Rectal smooth muscle tissue (tissue), 1 donor: ENCODE results near the gene PSMD13.
"Not testable (repeated sequence)": the region's sequence is repeated elsewhere in the genome, so short reads cannot be mapped to it uniquely, and the experiment has no call there.

ENCODE experiments used
- H3K27ac ChIP-seq: one replicate; pipeline ENCODE4 v1.7.0; 2013; ENCODE audit warnings: low read depth, low read length, inconsistent platforms
- H3K27me3 ChIP-seq: one replicate; pipeline ENCODE4 v1.7.0; 2013; ENCODE audit warnings: low read length; ENCODE audit not compliant: control insufficient read depth, insufficient read depth
- H3K36me3 ChIP-seq: one replicate; pipeline ENCODE4 v1.7.0; 2013; ENCODE audit warnings: low read length; ENCODE audit not compliant: control insufficient read depth, insufficient read depth
- H3K4me1 ChIP-seq: one replicate; pipeline ENCODE4 v1.7.0; 2013; ENCODE audit warnings: low read length; ENCODE audit not compliant: control insufficient read depth, insufficient read depth
- H3K4me3 ChIP-seq: one replicate; pipeline ENCODE4 v1.7.0; 2013; ENCODE audit warnings: low read length
- H3K9ac ChIP-seq: one replicate; pipeline ENCODE4 v1.7.0; 2013; ENCODE audit warnings: low read length

The PSMD13 gene

DNA sequence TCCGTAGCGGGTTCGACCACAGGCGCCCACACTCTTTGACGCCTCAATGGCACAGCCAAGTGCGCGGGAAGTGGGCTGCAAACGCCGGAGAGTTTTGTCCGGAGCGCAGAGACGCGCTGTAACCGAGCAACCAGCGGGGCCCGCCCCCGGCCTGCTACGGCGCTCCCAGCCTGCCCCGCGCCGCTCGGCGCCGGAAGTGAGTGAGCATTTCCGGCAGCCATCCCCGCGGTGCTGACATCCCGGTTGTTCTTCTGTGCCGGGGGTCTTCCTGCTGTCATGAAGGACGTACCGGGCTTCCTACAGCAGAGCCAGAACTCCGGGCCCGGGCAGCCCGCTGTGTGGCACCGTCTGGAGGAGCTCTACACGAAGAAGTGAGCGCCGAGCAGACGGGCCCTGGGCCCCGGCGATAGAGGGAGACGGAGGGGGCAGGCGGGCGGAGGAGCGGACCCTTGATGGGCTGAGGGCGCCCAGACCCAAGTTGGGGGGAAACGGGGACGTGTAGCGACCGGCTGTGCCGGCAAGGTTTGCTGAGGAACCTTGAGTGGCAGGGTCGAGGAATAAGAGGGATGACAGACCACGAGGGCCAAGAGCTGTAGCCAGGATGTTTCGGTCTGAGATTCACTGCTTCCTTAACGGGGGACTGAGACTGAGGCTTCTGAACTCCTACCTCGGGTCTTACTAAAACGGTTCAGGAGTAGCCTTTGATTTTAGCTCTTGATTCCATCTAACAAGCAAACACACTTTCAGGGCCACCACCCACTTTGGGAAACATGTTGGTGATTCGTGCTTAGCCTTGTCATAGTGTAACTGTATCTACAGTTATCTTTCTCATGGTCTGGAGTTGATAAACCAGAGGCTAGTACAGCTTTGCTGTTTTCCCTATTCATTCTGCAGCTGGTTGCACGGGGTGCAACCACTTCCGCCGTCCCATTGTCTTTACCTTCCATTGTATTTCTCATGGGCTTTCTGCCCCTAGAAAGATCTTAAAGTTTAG is at the start of gene PSMD13:
PSMD13 (plus strand) TSS at position 203 of the 994 bp plus-strand sequence; CDS start at position 277, 74 bp downstream.
- Histone ChIP-seq H3K27ac (peak within 1 kb of the TSS; percentile 97), H3K4me1 (peaks cover 8% of the 10 kb centered on the region), H3K9ac (peak within 1 kb of the TSS; percentile 88), H3K36me3 (peaks cover 15% of the 10 kb centered on the region), H3K4me3 (peak within 1 kb of the TSS; percentile 98), H3K27me3 (no peaks in the 10 kb centered on the region)

DNA sequence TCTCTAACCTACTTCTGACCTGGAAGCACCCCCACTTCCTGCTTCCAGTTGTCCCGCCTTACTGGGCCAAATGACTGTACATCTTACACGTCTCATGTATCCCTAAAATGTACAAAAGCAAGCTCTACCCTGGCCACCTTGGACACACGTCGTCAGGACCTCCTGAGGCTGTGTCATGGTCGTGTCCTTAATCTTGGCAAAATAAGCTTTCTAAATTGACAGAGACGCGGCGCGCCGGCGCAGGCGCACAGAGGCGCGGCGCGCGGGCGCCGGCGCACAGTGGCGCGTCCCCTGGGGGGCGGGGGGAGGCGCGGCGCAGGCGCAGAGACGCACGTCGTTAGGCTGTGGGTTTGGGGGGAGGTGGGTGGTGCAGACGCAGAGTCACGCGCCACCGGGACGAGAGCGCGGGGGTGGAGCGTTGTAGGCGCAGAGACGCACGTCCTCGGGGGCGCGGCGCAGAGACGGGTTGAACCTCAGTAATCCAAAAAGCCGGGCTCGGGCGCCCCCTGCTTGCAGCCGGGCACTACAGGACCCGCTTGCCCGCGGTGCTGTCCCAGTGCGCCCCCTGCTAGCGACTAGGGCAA is 47.5 kb upstream of the PSMD13 start:
- H3K4me1 ChIP-seq, H3K9ac ChIP-seq, H3K36me3 ChIP-seq, H3K4me3 ChIP-seq, H3K27ac ChIP-seq, H3K27me3 ChIP-seq: not testable (repeated sequence)

DNA sequence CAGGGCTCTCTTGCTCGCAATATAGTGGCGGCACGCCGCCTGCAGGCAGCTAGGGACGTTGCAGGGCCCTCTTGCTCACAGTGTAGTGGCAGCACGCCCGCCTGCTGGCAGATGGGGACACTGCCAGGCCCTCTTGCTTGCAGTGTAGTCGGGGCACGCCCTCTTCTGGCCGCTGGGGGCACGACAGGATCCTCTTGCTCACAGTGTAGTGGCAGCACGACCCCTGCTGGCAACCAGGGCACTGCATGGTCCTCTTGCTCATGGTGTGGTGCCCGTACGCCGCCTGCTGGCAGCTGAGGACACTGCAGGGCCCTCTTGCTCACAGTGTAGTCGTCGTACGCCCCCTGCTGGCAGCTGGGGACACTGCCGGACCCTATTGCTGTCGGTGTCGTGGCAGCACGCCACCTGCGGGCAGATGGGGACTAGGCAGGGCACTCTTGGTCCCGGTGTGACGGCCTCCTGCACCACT is 46.9 kb upstream of the PSMD13 start:
- H3K27ac ChIP-seq, H3K9ac ChIP-seq, H3K36me3 ChIP-seq, H3K27me3 ChIP-seq, H3K4me1 ChIP-seq, H3K4me3 ChIP-seq: not testable (repeated sequence)

DNA sequence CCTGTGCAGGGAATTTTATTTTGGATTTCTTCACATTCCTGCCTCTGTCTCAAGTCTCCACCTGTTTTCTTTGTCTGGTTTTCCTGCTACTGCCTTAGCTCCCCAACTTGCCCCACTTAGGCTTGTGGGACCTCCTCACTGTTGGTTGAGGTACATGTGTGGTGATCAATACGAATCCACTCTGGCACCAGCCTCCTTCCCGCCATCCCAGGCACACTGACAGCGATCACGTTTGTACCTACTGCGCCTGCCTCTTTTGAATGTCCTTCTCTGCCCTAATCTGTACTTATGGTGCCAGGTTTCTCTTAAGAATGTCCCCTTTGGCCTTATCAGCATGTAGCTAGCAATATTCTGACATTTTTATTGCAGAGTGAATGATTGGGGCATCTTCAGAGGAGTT is 46.2 kb upstream of the PSMD13 start:
- H3K4me1 ChIP-seq, H3K4me3 ChIP-seq, H3K27me3 ChIP-seq, H3K27ac ChIP-seq, H3K36me3 ChIP-seq, H3K9ac ChIP-seq: not testable (repeated sequence)

DNA sequence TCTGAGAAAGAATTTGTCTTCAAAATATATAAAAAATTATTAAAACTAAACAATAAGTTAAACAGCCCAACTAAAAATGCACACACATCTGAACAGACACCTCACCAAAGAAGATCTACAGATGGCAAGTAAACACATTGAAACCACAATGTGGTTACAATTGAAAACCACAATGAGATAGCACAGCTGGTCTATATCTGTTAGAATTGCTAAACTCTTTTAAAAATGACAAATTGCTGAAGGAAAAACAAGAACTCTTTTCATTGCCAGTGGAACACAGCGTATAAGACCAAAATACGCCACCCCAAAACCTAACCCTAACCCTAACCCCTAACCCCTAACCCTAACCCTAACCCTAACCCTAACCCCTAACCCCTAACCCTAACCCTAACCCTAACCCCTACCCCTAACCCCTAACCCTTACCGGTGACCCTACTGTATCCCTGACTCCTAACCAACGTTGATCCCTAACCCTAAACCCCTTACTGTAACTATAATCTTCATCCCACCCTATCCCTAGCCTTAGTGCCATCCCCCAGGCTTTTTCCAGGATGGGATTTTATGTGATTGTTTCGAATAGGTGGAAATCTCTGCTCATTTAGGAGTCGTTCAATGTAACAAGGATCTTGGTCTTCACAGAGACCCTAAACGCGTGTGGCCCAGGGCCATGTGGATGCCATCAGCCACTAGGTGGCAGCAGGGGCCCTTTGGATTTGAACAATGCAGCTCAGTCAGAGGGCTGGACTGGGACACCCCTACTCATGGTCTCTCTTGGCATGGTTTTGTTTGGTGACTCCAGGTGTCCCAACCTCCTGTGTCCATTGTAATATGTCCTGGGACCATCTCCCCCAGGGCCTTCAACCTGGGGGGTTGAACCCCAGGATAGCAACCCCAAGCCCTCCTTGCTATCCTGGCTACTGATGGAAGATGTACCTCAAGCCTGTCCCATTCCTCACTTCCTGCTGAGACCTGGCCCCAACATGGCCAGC is 45.0 kb upstream of the PSMD13 start:
- not testable (repeated sequence) for H3K36me3 ChIP-seq, H3K4me1 ChIP-seq, H3K27ac ChIP-seq, H3K27me3 ChIP-seq, H3K4me3 ChIP-seq, H3K9ac ChIP-seq

DNA sequence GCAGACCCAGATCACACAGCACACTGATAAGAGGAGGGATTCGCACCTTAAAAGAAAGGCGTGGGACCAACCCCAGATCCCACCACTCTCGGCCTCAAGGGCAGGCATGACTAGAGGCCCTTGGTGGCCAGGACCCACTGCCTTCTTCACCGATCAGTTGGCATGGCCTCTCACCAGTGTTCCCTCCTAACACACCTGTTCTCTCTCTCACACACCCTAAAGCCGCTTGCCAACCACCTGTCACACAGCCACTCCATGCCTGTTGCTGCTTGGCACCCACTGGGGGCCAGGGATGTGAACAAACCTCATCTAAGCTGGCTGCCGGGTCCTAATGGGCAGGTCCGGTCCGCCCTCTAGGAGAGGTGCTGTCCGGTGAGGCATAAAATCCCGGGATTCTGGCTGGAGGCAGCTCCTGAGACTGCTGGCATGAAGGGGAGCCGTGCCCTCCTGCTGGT is 44.1 kb upstream of the PSMD13 start, which contains the start of gene SCGB1C1:
SCGB1C1 (plus strand) TSS at position 405 of the 455 bp plus-strand sequence; CDS start at position 427, 22 bp downstream.
- not testable (repeated sequence) for H3K9ac ChIP-seq, H3K4me3 ChIP-seq, H3K27me3 ChIP-seq, H3K27ac ChIP-seq, H3K36me3 ChIP-seq, H3K4me1 ChIP-seq

DNA sequence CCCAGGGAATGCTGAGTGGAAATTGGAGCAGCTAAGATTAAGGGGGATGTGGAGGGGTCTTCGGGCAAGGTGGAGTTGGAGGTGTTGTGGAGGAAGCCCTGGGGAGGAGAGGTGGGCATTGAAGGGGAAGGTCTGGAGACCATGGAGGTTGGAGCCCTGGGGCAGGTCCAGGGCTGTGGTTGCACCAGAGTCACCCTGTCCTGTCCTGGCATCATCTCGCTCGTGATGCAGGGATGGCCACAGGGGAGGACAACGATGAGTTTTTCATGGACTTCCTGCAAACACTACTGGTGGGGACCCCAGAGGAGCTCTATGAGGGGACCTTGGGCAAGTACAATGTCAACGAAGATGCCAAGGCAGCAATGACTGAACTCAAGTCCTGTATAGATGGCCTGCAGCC is 43.3 kb upstream of the PSMD13 start:
- not testable (repeated sequence) for H3K9ac ChIP-seq, H3K27ac ChIP-seq, H3K4me1 ChIP-seq, H3K4me3 ChIP-seq, H3K27me3 ChIP-seq, H3K36me3 ChIP-seq

DNA sequence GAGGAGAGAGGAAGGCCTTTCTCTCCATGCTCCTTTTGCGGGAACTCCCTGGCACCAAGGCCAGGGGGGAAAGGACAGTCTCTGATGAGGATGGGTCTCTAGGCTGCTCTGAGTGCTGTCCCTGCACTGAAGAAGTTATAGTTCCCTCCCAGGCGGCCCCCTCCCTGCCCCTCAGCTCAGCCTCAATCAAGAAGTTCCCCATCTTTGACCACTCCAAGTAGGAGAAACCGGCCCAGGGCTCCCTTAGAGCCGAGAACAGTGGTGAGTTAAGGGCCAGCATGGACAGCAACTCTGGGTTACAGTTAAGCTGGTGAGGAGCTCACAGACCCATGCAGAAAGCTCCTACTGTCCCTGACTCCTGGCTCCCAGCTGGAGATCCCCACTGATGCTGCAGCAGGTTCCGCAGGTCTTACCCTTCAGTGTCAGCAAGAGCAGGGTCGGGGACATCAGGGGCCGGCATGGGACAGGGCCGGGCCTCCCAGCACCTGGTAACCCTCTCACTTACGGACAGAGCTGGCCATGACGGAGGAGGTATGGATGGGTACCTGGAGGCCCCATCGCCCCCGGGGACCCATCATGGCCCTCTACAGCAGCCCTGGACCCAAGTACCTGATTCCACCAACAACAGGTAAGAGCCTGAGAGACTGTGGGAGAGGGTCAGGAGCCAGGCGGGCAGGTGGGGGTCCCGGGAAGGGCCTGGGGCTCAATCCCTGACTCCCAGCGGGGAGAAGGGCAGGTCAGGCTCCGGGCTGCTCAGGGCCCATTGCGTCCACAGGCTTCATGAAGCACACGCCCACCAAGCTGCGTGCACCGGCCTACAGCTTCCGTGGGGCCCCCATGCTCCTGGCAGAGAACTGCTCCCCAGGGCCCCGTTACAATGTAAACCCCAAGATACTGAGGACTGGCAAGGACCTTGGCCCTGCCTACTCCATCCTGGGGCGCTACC is 39.7 kb upstream of the PSMD13 start:
- Histone ChIP-seq H3K4me1 (no peaks in the 10 kb centered on the region), H3K36me3 (no peaks in the 10 kb centered on the region), H3K4me3 (no peak overlapping the region), H3K27me3 (no peaks in the 10 kb centered on the region), H3K27ac (no peak overlapping the region), H3K9ac (no peak overlapping the region)

DNA sequence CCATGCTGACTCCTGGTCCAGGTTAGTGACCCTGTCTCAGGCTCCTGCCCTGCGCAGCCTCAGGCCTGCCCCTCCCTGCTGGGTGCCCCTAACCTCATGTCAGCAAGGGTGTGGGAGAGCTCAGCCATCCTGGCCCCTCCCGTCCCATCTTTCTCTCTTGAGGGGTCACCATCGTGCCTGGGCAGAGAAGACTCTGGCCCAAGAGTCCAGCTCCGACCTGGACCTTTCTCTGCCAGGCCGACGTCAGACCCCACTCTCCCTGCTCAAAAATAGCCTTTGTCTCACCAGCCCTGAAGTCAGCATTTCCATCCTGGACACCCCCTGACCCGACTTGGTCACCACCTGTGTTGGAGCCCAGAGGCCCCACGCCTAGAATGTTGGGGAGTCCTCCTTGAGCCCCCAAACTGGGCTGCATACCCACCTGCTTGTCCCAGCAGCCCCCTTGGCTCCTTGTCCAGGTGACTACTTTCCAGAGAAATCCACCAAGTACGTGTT is 39.0 kb upstream of the PSMD13 start:
- Histone ChIP-seq H3K4me3 (no peak overlapping the region), H3K4me1 (no peaks in the 10 kb centered on the region), H3K9ac (no peak overlapping the region), H3K27ac (no peak overlapping the region), H3K36me3 (no peaks in the 10 kb centered on the region), H3K27me3 (no peaks in the 10 kb centered on the region)

DNA sequence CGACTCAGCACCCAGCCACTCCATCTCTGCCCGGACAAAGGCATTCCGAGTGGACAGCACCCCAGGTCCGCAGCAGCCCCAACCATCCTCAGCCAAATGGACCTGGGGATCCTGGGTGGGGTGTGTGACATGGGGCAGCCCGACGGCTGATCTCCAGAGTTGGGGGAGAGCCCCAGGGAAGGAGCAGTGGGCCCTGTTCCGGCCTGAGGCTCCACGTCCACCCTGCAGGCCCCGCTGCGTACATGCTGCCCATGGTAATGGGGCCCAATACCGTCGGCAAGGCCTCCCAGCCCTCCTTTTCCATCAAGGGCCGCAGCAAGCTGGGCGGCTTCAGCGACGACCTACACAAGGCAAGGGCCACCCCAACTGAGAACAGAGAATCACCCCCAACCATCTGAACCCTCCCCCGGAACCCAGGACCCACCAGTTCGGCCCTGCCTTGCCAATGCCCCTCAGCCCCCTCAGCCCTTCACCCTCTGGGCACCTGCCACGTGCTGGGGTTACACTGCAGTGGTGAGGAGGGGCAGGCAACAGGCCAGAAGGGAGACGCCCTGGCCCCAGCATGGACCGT is 38.5 kb upstream of the PSMD13 start:
- H3K4me1 ChIP-seq = no peaks in the 10 kb centered on the region
- H3K36me3 ChIP-seq = peaks cover 2% of the 10 kb centered on the region
- no peak overlapping the region for H3K4me3 ChIP-seq
- no peaks in the 10 kb centered on the region for H3K27me3 ChIP-seq
- H3K27ac ChIP-seq = no peak overlapping the region
- no peak overlapping the region for H3K9ac ChIP-seq
